SK-N-SH (cell line): ENCODE measurements around the gene C1orf226. TPM values are rescaled to one million over a fixed set of nuclear protein-coding genes. Genes with fewer than 3 reads are reported as not detected.

ENCODE experiments used
- CTCF ChIA-PET: fragments of 300-600, 350-600 bp; formaldehyde crosslinking; extraction: SDS; loops from one replicate; lab custom pipeline; 2021; lab: Yijun Ruan, JAX
- POLR2A ChIA-PET: fragments of 350-600 bp; sonication (Branson Sonifier 250); formaldehyde crosslinking; extraction: SDS; loops from one replicate; lab custom pipeline; 2020; ENCODE audit warnings: antibody characterized with exemption, inconsistent platforms; lab: Yijun Ruan, JAX
- DNase-seq: peaks from one replicate; pipeline ENCODE4 v3.0.0; 2012
- H2AFZ ChIP-seq: fragments of 200-600 bp; sonication (generic); 2 replicates; pipeline ENCODE4 v1.8.1; 2016; ENCODE audit warnings: antibody characterized with exemption, mild to moderate bottlenecking, low read depth
- H3F3A ChIP-seq: fragments of 200-600 bp; sonication (generic); replicated peaks from 2 replicates; pipeline ENCODE3; 2016; ENCODE audit warnings: antibody characterized with exemption, mild to moderate bottlenecking; ENCODE audit not compliant: insufficient read depth
- H3K27ac ChIP-seq, 2 experiments: fragments of 200-500 bp in 1 of 2; fragments of 200-600 bp in 1 of 2; sonication (Bioruptor generic) in 1 of 2; sonication (generic), shearing (Covaris generic) in 1 of 2; 2 replicates each; pipeline versions ENCODE4 v1.5.1 to v1.6.1; 2014 to 2016; ENCODE audit warnings: low read depth in 2 of 2, inconsistent platforms in 1 of 2, low read length in 1 of 2, mild to moderate bottlenecking in 1 of 2, mixed read lengths in 1 of 2
- H3K27me3 ChIP-seq: fragments of 200-600 bp; sonication (generic), shearing (Covaris generic); 2 replicates; pipeline ENCODE4 v1.6.1; 2016; ENCODE audit warnings: mixed run types; ENCODE audit not compliant: insufficient read depth
- H3K36me3 ChIP-seq, 2 experiments: fragments of 200-500 bp in 1 of 2; fragments of 200-600 bp in 1 of 2; sonication (Bioruptor generic) in 1 of 2; sonication (generic) in 1 of 2; replicated peaks in 1 of 2; 2 replicates each; pipeline versions ENCODE3 to v1.5.1; 2014 to 2016; ENCODE audit warnings: low read length in 1 of 2, mild to moderate bottlenecking in 1 of 2; ENCODE audit not compliant: insufficient read depth in 2 of 2, control insufficient read depth in 1 of 2
- H3K4me1 ChIP-seq, 2 experiments: fragments of 200-500 bp in 1 of 2; fragments of 200-600 bp in 1 of 2; sonication (Bioruptor generic) in 1 of 2; sonication (generic), shearing (Covaris generic) in 1 of 2; 2 replicates each; pipeline versions ENCODE4 v1.5.1 to v1.6.1; 2014 to 2016; ENCODE audit warnings: low read depth in 1 of 2, low read length in 1 of 2, mixed run types in 1 of 2; ENCODE audit not compliant: insufficient read depth in 2 of 2, control insufficient read depth in 1 of 2
- H3K4me2 ChIP-seq: fragments of 200-600 bp; sonication (generic), shearing (Covaris generic); 2 replicates; pipeline ENCODE4 v1.6.1; 2017; ENCODE audit warnings: mixed run types
- H3K4me3 ChIP-seq, 2 experiments: fragments of 200-500 bp in 1 of 2; fragments of 200-600 bp in 1 of 2; sonication (Bioruptor generic) in 1 of 2; sonication (generic), shearing (Covaris generic) in 1 of 2; 2 replicates each; pipeline versions ENCODE4 v1.5.1 to v1.8.1; 2014 to 2016; ENCODE audit warnings: low read depth in 2 of 2, inconsistent platforms in 1 of 2, low read length in 1 of 2, mild to moderate bottlenecking in 1 of 2, mixed read lengths in 1 of 2, moderate library complexity in 1 of 2
- H3K79me2 ChIP-seq: fragments of 200-600 bp; sonication (generic); 2 replicates; pipeline ENCODE4 v1.8.1; 2017; ENCODE audit warnings: mild to moderate bottlenecking; ENCODE audit not compliant: insufficient read depth
- H3K9ac ChIP-seq: fragments of 200-600 bp; sonication (generic); 2 replicates; pipeline ENCODE4 v1.6.1; 2017; ENCODE audit warnings: mixed run types
- H3K9me2 ChIP-seq: fragments of 200-600 bp; sonication (generic); 2 replicates; pipeline ENCODE4 v1.6.1; 2017; ENCODE audit warnings: mixed run types
- H3K9me3 ChIP-seq: fragments of 200-600 bp; sonication (generic); 2 replicates; pipeline ENCODE4 v1.6.1; 2017; ENCODE audit warnings: mixed run types, mild to moderate bottlenecking, moderate library complexity
- H4K20me1 ChIP-seq: fragments of 200-600 bp; sonication (generic); 2 replicates; pipeline ENCODE4 v1.6.1; 2017; ENCODE audit warnings: mild to moderate bottlenecking, mixed run types; ENCODE audit not compliant: insufficient read depth
- CHD2 ChIP-seq: fragments of 150-350 bp; IDR thresholded peaks from 2 replicates; pipeline ENCODE4 v1.6.1; 2018; ENCODE audit warnings: low read length; ENCODE audit not compliant: partially characterized antibody
- ELF1 ChIP-seq: IDR thresholded peaks from 2 replicates; pipeline ENCODE4 v1.4.0; 2012
- EP300 ChIP-seq, 2 experiments: IDR thresholded peaks; 2 replicates each; pipeline versions ENCODE4 v1.4.0 to v1.6.1; 2012; ENCODE audit warnings: borderline replicate concordance in 1 of 2, low read depth in 1 of 2, low read length in 1 of 2
- EZH2phosphoT487 ChIP-seq: fragments of 200-600 bp; sonication (generic); IDR thresholded peaks from 2 replicates; pipeline ENCODE4 v1.6.1; 2017; ENCODE audit warnings: low read depth, mixed run types, mild to moderate bottlenecking, antibody characterized with exemption, moderate library complexity, borderline replicate concordance
- FOSL2 ChIP-seq: IDR thresholded peaks from 2 replicates; pipeline ENCODE4 v1.4.0; 2012; ENCODE audit warnings: low read depth, mild to moderate bottlenecking, moderate library complexity, borderline replicate concordance
- FOXJ3 ChIP-seq: sonication (generic); formaldehyde crosslinking; IDR thresholded peaks from 2 replicates; pipeline ENCODE4 v1.5.1; 2020; ENCODE audit warnings: mild to moderate bottlenecking, missing genetic modification reagents
- FOXM1 ChIP-seq: IDR thresholded peaks from 2 replicates; pipeline ENCODE4 v1.4.0; 2012; ENCODE audit warnings: low read depth, mild to moderate bottlenecking
- JUND ChIP-seq: IDR thresholded peaks from 2 replicates; pipeline ENCODE4 v1.4.0; 2012
- MAX ChIP-seq: IDR thresholded peaks from 2 replicates; pipeline ENCODE4 v1.4.0; 2012; ENCODE audit warnings: low read depth
- MEF2A ChIP-seq: IDR thresholded peaks from 2 replicates; pipeline ENCODE4 v1.4.0; 2012; ENCODE audit warnings: low read depth, borderline replicate concordance
- NRF1 ChIP-seq: IDR thresholded peaks from 2 replicates; pipeline ENCODE4 v1.6.1; 2012; ENCODE audit warnings: low read depth, mild to moderate bottlenecking, low read length
- RFX5 ChIP-seq: IDR thresholded peaks from 2 replicates; pipeline ENCODE4 v1.6.1; 2012; ENCODE audit warnings: mild to moderate bottlenecking, improper control_type of control experiment, low read length
- RXRA ChIP-seq: IDR thresholded peaks from 2 replicates; pipeline ENCODE4 v1.4.0; 2012; ENCODE audit warnings: low read depth, mild to moderate bottlenecking, borderline replicate concordance
- SIN3A ChIP-seq: IDR thresholded peaks from 2 replicates; pipeline ENCODE4 v1.6.1; 2012; ENCODE audit warnings: low read depth, mild to moderate bottlenecking, low read length, moderate library complexity, borderline replicate concordance
- SMC3 ChIP-seq: IDR thresholded peaks from 2 replicates; pipeline ENCODE4 v1.6.1; 2012; ENCODE audit warnings: low read depth, low read length, improper control_type of control experiment
- TEAD4 ChIP-seq: IDR thresholded peaks from 2 replicates; pipeline ENCODE4 v1.4.0; 2012; ENCODE audit warnings: mild to moderate bottlenecking, borderline replicate concordance; ENCODE audit not compliant: insufficient read depth
- USF2 ChIP-seq: fragments of 150-350 bp; IDR thresholded peaks from 2 replicates; pipeline ENCODE4 v1.6.1; 2017; ENCODE audit warnings: antibody characterized with exemption, low read length, low read depth, borderline replicate concordance
- WGBS: methylation state at CpG from one replicate; pipeline ENCODE4 v1.1.6; 2017; ENCODE audit warnings: low lambda C conversion rate; 5-methylcytosine and 5-hydroxymethylcytosine counted together
- polyA plus RNA-seq, 3 experiments: library from polyadenylated mRNA; depleted of rRNA; stranded (reverse); fragments of >200 nt; gene quantifications; 2 replicates each; pipeline ENCODE4 v1.2.3, GENCODE V29; 2012
- TF ChIP-seq, protein P1 (sequence below): fragments of 200-600 bp; sonication (generic); IDR thresholded peaks from 2 replicates; pipeline ENCODE4 v1.6.1; 2017; ENCODE audit warnings: antibody characterized with exemption, mild to moderate bottlenecking, moderate library complexity
- TF ChIP-seq, protein P2 (sequence below): fragments of 150-350 bp; IDR thresholded peaks from 2 replicates; pipeline ENCODE4 v1.6.1; 2016; ENCODE audit warnings: mild to moderate bottlenecking, low read depth, low read length
- TF ChIP-seq, protein P3 (sequence below): IDR thresholded peaks from 2 replicates; pipeline ENCODE4; 2012

Gene C1orf226
- polyA plus RNA-seq, 1 of the 3 experiments (the other 2 are of a cell fraction) = 0.03 TPM

DNA sequence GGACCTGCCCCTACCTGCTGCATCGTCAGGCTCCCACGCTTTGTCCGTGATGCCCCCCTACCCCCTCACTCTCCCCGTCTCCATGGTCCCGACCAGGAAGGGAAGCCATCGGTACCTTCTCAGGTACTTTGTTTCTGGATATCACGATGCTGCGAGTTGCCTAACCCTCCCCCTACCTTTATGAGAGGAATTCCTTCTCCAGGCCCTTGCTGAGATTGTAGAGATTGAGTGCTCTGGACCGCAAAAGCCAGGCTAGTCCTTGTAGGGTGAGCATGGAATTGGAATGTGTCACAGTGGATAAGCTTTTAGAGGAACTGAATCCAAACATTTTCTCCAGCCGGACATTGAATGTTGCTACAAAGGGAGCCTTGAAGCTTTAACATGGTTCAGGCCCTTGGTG is 13.8 kb upstream of the C1orf226 start (continued):
- TF ChIP-seq USF2 (no peak), MAX (no peak), CHD2 (no peak), FOSL2 (no peak)
- TF ChIP-seq, all 33 proteins: peak for 0

- 67% methylated on average over 4 of the region's 4 CpGs for WGBS
These were observed 13.1 kb upstream of the C1orf226 start for GRCh38 chr1:162368451-162368850.

GRCh38 chr1:162369571-162369970 is 12.0 kb upstream of the C1orf226 start:
- no peaks in the 10 kb centered on the region for H3K79me2 ChIP-seq
- no peaks in the 10 kb centered on the region for H3K27me3 ChIP-seq
- H3K4me1 ChIP-seq = peaks cover 0 to 27% of the 10 kb centered on the region in 2 experiments; a peak in 1 of 4 replicates
- no peak overlapping the region for H3K27ac ChIP-seq
- H3K4me2 ChIP-seq = no peak overlapping the region
- H3K9me3 ChIP-seq = no peaks in the 10 kb centered on the region
- H4K20me1 ChIP-seq = no peaks in the 10 kb centered on the region
- H3K9me2 ChIP-seq = no peaks in the 10 kb centered on the region
- H3K4me3 ChIP-seq = no peak overlapping the region
- ChIA-PET CTCF (no interaction called here), POLR2A (no interaction called here)
- no peak overlapping the region for H3K9ac ChIP-seq
- DNase-seq = no peak
- H3K36me3 ChIP-seq = no peaks in the 10 kb centered on the region
- no peak overlapping the region for H2AFZ ChIP-seq
- H3F3A ChIP-seq = no peaks in the 10 kb centered on the region
- WGBS = 59% methylated on average over 7 of the region's 7 CpGs
- TF ChIP-seq NRF1 (no peak), RXRA (no peak), MAX (no peak), USF2 (no peak), SMC3 (no peak), FOXM1 (no peak), EP300 (IDR thresholded peaks at IDR 0.05; ENCODE audit: borderline replicate concordance in 1 of 2, low read depth in 1 of 2, low read length in 1 of 2) (no peak)
- TF ChIP-seq, protein P1, sequence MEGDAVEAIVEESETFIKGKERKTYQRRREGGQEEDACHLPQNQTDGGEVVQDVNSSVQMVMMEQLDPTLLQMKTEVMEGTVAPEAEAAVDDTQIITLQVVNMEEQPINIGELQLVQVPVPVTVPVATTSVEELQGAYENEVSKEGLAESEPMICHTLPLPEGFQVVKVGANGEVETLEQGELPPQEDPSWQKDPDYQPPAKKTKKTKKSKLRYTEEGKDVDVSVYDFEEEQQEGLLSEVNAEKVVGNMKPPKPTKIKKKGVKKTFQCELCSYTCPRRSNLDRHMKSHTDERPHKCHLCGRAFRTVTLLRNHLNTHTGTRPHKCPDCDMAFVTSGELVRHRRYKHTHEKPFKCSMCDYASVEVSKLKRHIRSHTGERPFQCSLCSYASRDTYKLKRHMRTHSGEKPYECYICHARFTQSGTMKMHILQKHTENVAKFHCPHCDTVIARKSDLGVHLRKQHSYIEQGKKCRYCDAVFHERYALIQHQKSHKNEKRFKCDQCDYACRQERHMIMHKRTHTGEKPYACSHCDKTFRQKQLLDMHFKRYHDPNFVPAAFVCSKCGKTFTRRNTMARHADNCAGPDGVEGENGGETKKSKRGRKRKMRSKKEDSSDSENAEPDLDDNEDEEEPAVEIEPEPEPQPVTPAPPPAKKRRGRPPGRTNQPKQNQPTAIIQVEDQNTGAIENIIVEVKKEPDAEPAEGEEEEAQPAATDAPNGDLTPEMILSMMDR = no peak

More at GRCh38 chr1:162368451-162368850, 13.1 kb upstream of the C1orf226 start:
- POLR2A ChIA-PET = no interaction called here
- no peak overlapping the region for H3K4me2 ChIP-seq
- CTCF ChIA-PET = interaction anchor here (1.0 to 3.4 kb wide), 4 partner anchors 11 to 92 kb away, joined by 3 to 26 read pairs (median 4); no protein-coding TSS in a partner anchor
- H3K27ac ChIP-seq = no peak overlapping the region
- H3K27me3 ChIP-seq = no peaks in the 10 kb centered on the region
- no peaks in the 10 kb centered on the region for H3F3A ChIP-seq
- no peaks in the 10 kb centered on the region for H3K36me3 ChIP-seq
- peaks cover 0 to 16% of the 10 kb centered on the region in 2 experiments; a peak in 1 of 4 replicates for H3K4me1 ChIP-seq
- no peak overlapping the region for H3K4me3 ChIP-seq
- TF ChIP-seq TEAD4 (no peak), SIN3A (no peak), FOSL2 (no peak), MEF2A (no peak), ELF1 (no peak), FOXJ3 (CRISPR knock-in tag) (no peak), EZH2phosphoT487 (no peak), NRF1 (no peak), RFX5 (no peak), JUND (no peak)
- TF ChIP-seq, protein P2, sequence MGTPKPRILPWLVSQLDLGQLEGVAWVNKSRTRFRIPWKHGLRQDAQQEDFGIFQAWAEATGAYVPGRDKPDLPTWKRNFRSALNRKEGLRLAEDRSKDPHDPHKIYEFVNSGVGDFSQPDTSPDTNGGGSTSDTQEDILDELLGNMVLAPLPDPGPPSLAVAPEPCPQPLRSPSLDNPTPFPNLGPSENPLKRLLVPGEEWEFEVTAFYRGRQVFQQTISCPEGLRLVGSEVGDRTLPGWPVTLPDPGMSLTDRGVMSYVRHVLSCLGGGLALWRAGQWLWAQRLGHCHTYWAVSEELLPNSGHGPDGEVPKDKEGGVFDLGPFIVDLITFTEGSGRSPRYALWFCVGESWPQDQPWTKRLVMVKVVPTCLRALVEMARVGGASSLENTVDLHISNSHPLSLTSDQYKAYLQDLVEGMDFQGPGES = no peak
- TF ChIP-seq, protein P3, sequence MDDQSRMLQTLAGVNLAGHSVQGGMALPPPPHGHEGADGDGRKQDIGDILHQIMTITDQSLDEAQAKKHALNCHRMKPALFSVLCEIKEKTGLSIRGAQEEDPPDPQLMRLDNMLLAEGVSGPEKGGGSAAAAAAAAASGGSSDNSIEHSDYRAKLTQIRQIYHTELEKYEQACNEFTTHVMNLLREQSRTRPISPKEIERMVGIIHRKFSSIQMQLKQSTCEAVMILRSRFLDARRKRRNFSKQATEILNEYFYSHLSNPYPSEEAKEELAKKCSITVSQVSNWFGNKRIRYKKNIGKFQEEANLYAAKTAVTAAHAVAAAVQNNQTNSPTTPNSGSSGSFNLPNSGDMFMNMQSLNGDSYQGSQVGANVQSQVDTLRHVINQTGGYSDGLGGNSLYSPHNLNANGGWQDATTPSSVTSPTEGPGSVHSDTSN = no peak
- TF ChIP-seq, all 33 proteins: peak for 0
- DNase-seq = no peak
- no peak overlapping the region for H3K9ac ChIP-seq
- H3K9me3 ChIP-seq = no peaks in the 10 kb centered on the region
- no peaks in the 10 kb centered on the region for H3K9me2 ChIP-seq
- no peaks in the 10 kb centered on the region for H4K20me1 ChIP-seq
- no peaks in the 10 kb centered on the region for H3K79me2 ChIP-seq
- H2AFZ ChIP-seq = no peak overlapping the region
